Activated CD4-positive, alpha-beta T cell treated with anti-CD3 and anti-CD28 coated beads for 36 hours (primary cell): ENCODE measurements around the gene C18orf54. TPM values are rescaled to one million over a fixed set of nuclear protein-coding genes. Genes with fewer than 3 reads are reported as not detected.
"Not testable (repeated sequence)": the region's sequence is repeated elsewhere in the genome, so short reads cannot be mapped to it uniquely, and the experiment has no call there.

Source experiments
- ATAC-seq: fragments of 200-7000 bp; cut with Tn5 transposase; one replicate; pipeline ENCODE4 v1.10.0; 2021; ENCODE audit warnings: mild to moderate bottlenecking, moderate library complexity
- CTCF ChIA-PET: fragments of 350-600 bp; sonication (Branson Sonifier 250); formaldehyde crosslinking; loops from one replicate; lab custom pipeline; 2021; ENCODE audit warnings: antibody characterized with exemption; lab: Charles Lee
- POLR2A ChIA-PET: fragments of 350-600 bp; sonication (Branson Sonifier 250); formaldehyde crosslinking; loops from one replicate; lab custom pipeline; 2021; ENCODE audit warnings: antibody characterized with exemption, inconsistent platforms; lab: Charles Lee
- DNase-seq: peaks from one replicate; pipeline ENCODE4 v3.0.0-alpha.2; 2020
- H3K27ac Mint-ChIP-seq: one replicate; pipeline ENCODE4 v1.8.0; 2021; ENCODE audit warnings: mixed read lengths
- H3K27me3 Mint-ChIP-seq: one replicate; pipeline ENCODE4 v1.8.0; 2021; ENCODE audit warnings: mixed read lengths
- H3K36me3 Mint-ChIP-seq: one replicate; pipeline ENCODE4 v1.8.0; 2021; ENCODE audit warnings: low read depth, mixed read lengths
- H3K4me1 Mint-ChIP-seq: one replicate; pipeline ENCODE4 v1.8.0; 2021; ENCODE audit warnings: mixed read lengths
- H3K4me3 Mint-ChIP-seq: one replicate; pipeline ENCODE4 v1.8.0; 2021; ENCODE audit warnings: mild to moderate bottlenecking, moderate library complexity, mixed read lengths
- H3K9me3 Mint-ChIP-seq: one replicate; pipeline ENCODE4 v1.8.0; 2021; ENCODE audit warnings: low read depth, mixed read lengths
- intact Hi-C, 2 experiments: fragments of 100-400 bp; cut with DNase I in 1 of 2; cut with micrococcal nuclease in 1 of 2; formaldehyde crosslinking; loops; one replicate each; pipeline versions ENCODE4 v1.14.2 to v1.15.1; 2022 to 2024; cut with DNase I, micrococcal nuclease
- total RNA-seq, 2 experiments: library from RNA; stranded (reverse); gene quantifications; one replicate each; pipeline ENCODE4 v1.2.3, GENCODE V29; 2021

Gene C18orf54
- total RNA-seq, 2 experiments from 2014 or later = 8.5 to 9.9 TPM

DNA sequence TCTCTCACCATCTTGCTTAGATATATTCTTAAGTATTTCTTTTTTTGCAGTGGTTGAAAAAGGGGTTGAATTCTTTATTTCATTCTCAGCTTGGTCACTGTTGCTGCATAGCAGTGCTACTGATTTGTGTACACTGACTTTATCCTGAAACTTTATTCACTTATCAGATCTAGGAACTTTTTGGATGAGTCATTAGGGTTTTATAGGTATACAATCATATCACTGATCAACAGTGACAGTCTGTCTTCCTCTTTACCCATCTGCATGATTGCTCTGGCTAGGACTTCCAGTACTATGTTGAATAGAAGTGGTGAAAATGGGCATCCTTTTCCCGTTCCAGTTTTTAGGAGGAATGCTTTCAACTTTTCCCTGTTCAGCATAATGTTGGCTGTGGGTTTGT lies 6.5 kb upstream of the C18orf54 start:
- no peaks in the 10 kb centered on the region for H3K4me1 Mint-ChIP-seq
- intact Hi-C loops = no loop called here
- CTCF ChIA-PET = interaction anchor here (1.9 kb wide), 1 partner anchor 13 kb away, joined by 6 read pairs; no protein-coding TSS in a partner anchor
- H3K36me3 Mint-ChIP-seq = no peaks in the 10 kb centered on the region
- ATAC-seq = no peak
- H3K4me3 Mint-ChIP-seq = no peak overlapping the region
- no peaks in the 10 kb centered on the region for H3K9me3 Mint-ChIP-seq
- POLR2A ChIA-PET = no interaction called here
- no peak overlapping the region for H3K27ac Mint-ChIP-seq
- DNase-seq = no peak
- peaks cover 7% of the 10 kb centered on the region for H3K27me3 Mint-ChIP-seq

DNA sequence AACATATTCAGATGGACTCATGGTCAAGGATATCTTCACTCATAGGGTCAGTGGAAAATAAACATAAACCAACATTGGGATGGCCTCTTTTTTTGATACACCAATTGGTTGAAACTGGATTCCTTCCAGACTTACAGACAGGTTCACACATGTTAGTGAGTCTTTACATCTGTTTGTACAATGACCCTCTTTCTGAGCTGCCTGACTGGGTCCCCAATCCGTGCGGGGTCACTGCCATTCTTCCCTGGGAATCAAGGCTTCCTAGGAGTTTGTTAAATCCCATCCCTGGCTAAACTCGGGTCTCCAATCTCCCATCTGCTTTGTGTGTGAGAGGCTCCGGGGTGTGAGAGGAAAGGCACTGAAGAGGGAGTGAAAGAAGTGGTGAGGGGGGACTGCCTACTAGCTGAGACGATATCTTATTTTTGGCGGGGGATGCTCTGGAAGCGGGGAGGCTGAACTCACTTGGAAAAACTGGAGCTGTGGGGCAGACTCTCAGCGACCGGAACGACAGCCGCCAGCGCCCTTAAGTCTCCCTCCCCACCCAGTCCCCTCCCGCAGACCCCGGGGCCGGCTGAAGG lies 535 bp upstream of the C18orf54 start:
- POLR2A ChIA-PET = interaction anchor here (0.7 to 1.7 kb wide), 5 partner anchors 9 to 134 kb away, joined by 3 to 13 read pairs (median 5); partner anchors contain the start of gene MBD2
- Mint-ChIP-seq H3K9me3 (no peaks in the 10 kb centered on the region), H3K27ac (peak overlapping the region; percentile 97), H3K4me3 (peak overlapping the region; percentile 99), H3K27me3 (peaks cover 5% of the 10 kb centered on the region), H3K4me1 (peaks cover 16% of the 10 kb centered on the region), H3K36me3 (peaks cover 19% of the 10 kb centered on the region)
- DNase-seq (no peak), ATAC-seq (peak; percentile 41)
- intact Hi-C loops = loop anchor here (1.0 to 5.0 kb wide), 7 partner anchors 72 to 589 kb away; partner anchors contain the start of genes MBD2 (in 1 of the 2) and POLI (in 1 of the 2)
- CTCF ChIA-PET = interaction anchor here (0.6 to 3.2 kb wide), 16 partner anchors 11 to 735 kb away, joined by 3 to 16 read pairs (median 4); no protein-coding TSS in a partner anchor

DNA sequence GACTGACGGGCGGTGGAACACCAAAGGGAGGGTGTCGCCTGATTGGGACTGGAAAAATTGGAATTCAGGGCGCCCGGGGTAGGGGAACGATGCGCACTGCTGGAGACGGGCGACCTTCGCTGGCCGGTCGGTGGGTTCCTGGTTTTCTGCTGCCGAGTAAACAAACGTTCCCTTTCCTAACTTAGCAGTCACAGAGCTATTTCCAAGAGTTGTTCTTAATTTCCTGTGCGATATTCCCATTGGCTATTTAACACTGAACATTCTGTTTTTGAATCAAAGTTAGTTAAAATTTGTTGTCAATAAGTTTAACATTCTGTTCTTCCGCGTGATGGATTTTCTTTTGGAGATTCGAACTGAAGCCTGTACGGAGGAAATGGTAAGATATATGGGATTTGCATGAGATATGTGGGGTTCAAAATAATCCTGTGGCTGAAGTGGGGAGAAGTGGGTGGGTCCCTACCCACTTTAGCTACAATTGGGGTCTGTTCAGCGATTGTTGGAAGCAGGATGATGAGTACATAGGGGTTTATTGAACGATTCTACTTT lies 862 bp downstream of the C18orf54 start:
- H3K27me3 Mint-ChIP-seq = peaks cover 4% of the 10 kb centered on the region
- peaks cover 16% of the 10 kb centered on the region for H3K4me1 Mint-ChIP-seq
- peak overlapping the region; percentile 99 for H3K4me3 Mint-ChIP-seq
- DNase-seq = no peak
- peaks cover 19% of the 10 kb centered on the region for H3K36me3 Mint-ChIP-seq
- no peak for ATAC-seq
- ChIA-PET POLR2A (interaction anchor here (0.7 to 1.7 kb wide), 5 partner anchors 88 to 207 kb away, joined by 3 to 13 read pairs (median 3); partner anchors contain the start of gene MBD2), CTCF (interaction anchor here (0.6 to 3.2 kb wide), 9 partner anchors 28 to 474 kb away, joined by 3 to 13 read pairs (median 4); no protein-coding TSS in a partner anchor)
- H3K27ac Mint-ChIP-seq = peak overlapping the region; percentile 97
- no peaks in the 10 kb centered on the region for H3K9me3 Mint-ChIP-seq
- intact Hi-C loops = loop anchor here (1.0 to 5.0 kb wide), 3 partner anchors 89 to 211 kb away; partner anchors contain the start of gene POLI (in 1 of the 2)

DNA sequence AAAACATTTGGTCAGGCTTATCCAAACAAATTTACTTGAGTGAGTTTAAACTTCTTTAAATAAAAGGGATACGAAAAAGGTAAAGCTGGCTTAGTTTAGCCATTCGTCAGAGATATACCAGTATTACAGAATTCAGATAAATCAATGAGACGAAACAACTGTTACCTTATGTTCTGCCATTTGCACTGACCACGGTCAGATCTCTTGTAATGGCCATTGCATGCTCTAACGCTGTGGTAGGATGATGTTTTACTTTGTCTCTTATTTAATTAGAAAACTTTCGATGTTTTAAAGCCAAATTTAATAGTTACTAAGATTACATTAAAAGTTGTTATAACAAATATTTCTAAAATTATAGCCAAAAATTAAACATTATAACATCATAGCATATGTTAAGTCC lies 1.5 kb downstream of the C18orf54 start:
- H3K4me3 Mint-ChIP-seq = peak overlapping the region; percentile 99
- H3K27ac Mint-ChIP-seq = no peak overlapping the region
- peaks cover 16% of the 10 kb centered on the region for H3K4me1 Mint-ChIP-seq
- peaks cover 4% of the 10 kb centered on the region for H3K27me3 Mint-ChIP-seq
- ChIA-PET POLR2A (interaction anchor here (0.8 kb wide), 1 partner anchor 208 kb away, joined by 3 read pairs; no protein-coding TSS in a partner anchor), CTCF (interaction anchor here (3.2 kb wide), 1 partner anchor 33 kb away, joined by 13 read pairs; no protein-coding TSS in a partner anchor)
- ATAC-seq (no peak), DNase-seq (no peak)
- H3K9me3 Mint-ChIP-seq = no peaks in the 10 kb centered on the region
- H3K36me3 Mint-ChIP-seq = peaks cover 19% of the 10 kb centered on the region
- intact Hi-C loops = loop anchor here in 1 of 2 experiments (5.0 kb wide), 1 partner anchor 212 kb away; no protein-coding TSS in a partner anchor

DNA sequence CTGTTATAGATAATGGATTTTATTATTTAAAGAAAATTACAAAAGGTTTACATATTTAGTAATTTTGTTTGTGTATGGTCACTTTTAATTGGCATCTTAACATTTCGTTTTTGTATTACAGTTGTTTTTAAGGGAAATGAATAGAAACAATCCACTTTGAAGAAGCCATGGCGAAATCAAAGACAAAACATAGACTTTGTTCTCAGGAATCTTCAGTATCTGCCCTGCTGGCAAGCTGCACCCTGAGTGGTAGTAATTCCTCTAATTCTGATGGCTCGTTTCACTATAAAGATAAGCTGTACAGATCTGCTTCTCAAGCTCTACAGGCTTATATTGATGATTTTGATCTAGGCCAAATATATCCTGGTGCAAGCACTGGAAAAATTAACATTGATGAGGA lies 2.7 kb downstream of the C18orf54 start:
- intact Hi-C loops = no loop called here
- Mint-ChIP-seq H3K4me1 (peaks cover 16% of the 10 kb centered on the region), H3K36me3 (peaks cover 19% of the 10 kb centered on the region), H3K27ac (no peak overlapping the region), H3K27me3 (peaks cover 4% of the 10 kb centered on the region), H3K4me3 (no peak overlapping the region), H3K9me3 (no peaks in the 10 kb centered on the region)
- POLR2A ChIA-PET = no interaction called here
- CTCF ChIA-PET = no interaction called here
- ATAC-seq (no peak), DNase-seq (no peak)

DNA sequence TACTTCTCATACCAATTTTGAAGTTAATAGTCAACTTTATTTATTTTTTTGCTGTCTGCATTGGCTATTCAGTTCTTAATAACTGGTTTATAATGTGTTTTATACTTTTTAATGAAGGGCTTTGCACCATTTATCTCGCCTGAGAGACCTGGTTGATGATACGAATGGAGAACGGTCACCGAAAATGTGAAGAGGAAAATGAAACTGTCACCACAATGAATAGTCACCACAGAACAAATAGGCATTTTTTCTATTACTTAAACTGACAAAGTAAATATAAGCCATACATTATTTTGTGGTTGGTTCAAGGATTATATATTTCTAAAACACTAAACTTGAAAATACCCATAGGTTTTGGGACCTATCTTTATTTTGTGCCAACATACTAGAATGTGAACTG lies 20.4 kb downstream of the C18orf54 start:
- Mint-ChIP-seq H3K27me3 (no peaks in the 10 kb centered on the region), H3K36me3 (peaks cover 6% of the 10 kb centered on the region), H3K4me1 (no peaks in the 10 kb centered on the region), H3K9me3 (no peaks in the 10 kb centered on the region), H3K27ac (no peak overlapping the region), H3K4me3 (no peak overlapping the region)
- ATAC-seq (no peak), DNase-seq (no peak)
- ChIA-PET POLR2A (no interaction called here), CTCF (interaction anchor here (1.1 kb wide), 1 partner anchor 258 kb away, joined by 4 read pairs; no protein-coding TSS in a partner anchor)
- intact Hi-C loops = no loop called here

DNA sequence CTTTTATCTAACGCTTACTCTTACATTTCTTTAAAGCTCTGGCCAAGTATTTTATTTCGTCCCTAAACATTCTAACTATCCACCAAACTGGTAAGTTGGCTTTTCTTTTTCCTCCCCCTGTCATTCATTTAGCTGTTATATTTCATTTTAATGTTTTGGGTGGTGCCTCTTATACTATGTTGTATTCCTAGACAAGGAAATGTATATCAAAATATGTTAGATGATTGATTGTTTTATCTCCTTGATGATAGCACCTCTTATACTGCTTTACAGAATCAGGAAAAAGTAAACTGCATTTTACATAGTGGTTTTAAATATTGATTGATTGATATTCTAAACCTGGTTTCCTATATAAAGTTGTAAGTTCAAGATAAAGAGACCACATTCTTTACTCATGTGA lies 23.9 kb downstream of the C18orf54 start:
- intact Hi-C loops = no loop called here
- Mint-ChIP-seq H3K4me1 (no peaks in the 10 kb centered on the region), H3K27me3 (no peaks in the 10 kb centered on the region), H3K27ac (no peak overlapping the region), H3K9me3 (peaks cover 1% of the 10 kb centered on the region), H3K36me3 (peaks cover 2% of the 10 kb centered on the region), H3K4me3 (no peak overlapping the region)
- POLR2A ChIA-PET = no interaction called here
- DNase-seq (no peak), ATAC-seq (no peak)
- CTCF ChIA-PET = interaction anchor here (0.7 to 1.6 kb wide), 2 partner anchors 11 to 281 kb away, joined by 3 to 4 read pairs; no protein-coding TSS in a partner anchor

DNA sequence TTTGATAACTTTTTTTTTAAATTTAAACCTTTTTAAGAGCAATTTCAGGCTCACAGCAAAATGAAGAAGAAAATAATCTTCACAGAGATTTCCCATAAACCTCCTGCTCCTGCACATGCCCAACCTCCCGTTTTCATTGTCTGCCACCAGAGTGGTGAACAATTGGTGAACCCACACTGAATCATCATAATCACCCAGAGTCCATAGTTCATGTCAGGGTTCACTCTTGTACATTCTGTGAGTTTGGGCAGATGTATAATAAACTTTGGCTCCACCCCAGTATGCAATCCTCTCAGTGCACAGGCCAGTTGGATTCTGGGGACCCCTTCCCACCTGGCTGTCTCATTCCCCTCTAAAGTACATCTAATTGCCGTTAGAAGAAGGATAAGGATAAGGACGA lies 24.4 kb downstream of the C18orf54 start:
- Mint-ChIP-seq H3K27me3 (no peaks in the 10 kb centered on the region), H3K36me3 (peaks cover 2% of the 10 kb centered on the region), H3K4me3 (no peak overlapping the region), H3K9me3 (peaks cover 1% of the 10 kb centered on the region), H3K27ac (no peak overlapping the region), H3K4me1 (no peaks in the 10 kb centered on the region)
- intact Hi-C loops = no loop called here
- ChIA-PET CTCF (interaction anchor here (0.7 to 1.6 kb wide), 2 partner anchors 11 to 281 kb away, joined by 3 to 4 read pairs; no protein-coding TSS in a partner anchor), POLR2A (no interaction called here)
- ATAC-seq (no peak), DNase-seq (no peak)

DNA sequence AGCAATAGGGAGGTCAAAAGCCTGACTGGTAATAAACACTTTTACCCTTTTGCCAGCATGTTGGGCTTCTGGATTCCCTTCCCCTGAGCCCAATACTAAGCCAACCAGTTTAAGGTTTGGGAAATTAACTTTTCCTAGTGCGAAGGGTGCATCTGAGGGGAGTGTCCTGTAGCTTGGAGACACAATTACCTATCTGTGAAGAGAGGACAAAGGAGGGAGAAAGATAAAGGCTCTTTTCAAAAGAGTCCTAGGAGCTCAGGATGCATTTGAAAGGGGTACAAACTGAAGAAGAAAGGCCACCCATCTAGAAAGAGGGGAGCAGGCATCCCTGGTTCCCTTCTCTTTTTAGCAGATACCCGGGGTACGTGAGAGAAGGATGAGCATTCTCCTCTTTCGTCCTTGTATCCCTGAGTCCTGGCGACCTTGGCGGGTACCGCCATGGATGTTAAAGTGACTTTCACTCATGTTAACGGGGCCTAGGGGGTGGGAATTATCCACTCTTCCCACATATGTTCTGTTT lies 25.1 kb downstream of the C18orf54 start:
- ATAC-seq = no peak
- Mint-ChIP-seq H3K4me1 (no peaks in the 10 kb centered on the region), H3K9me3 (peaks cover 1% of the 10 kb centered on the region), H3K4me3 (no peak overlapping the region), H3K36me3 (peaks cover 2% of the 10 kb centered on the region), H3K27ac (no peak overlapping the region), H3K27me3 (no peaks in the 10 kb centered on the region)
- POLR2A ChIA-PET = no interaction called here
- intact Hi-C loops = no loop called here
- CTCF ChIA-PET = interaction anchor here (1.6 kb wide), 1 partner anchor 12 kb away, joined by 4 read pairs; no protein-coding TSS in a partner anchor
- DNase-seq = no peak

DNA sequence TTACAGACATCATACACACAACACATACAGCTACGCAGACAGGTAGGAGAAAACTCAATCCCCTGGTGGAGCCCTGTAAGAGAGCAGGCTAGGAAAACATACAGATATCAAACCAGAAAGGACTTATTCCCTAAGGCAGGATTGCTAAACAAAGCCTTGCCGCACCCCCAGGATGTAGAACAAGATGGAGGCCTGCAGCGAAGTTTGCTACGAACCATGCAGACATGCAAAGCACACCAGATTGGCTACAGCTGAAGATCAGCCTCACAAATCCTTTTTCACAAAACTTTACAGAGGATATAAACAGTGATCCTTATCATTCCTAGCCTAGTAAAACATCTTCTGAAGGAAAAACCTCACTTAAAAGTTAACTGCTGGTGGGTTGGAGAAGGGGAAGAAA lies 28.3 kb downstream of the C18orf54 start:
- no peak for DNase-seq
- Mint-ChIP-seq H3K4me3 (no peak overlapping the region), H3K27ac (no peak overlapping the region), H3K4me1 (peaks cover 6% of the 10 kb centered on the region), H3K27me3 (peaks cover 4% of the 10 kb centered on the region), H3K9me3 (peaks cover 1% of the 10 kb centered on the region), H3K36me3 (no peaks in the 10 kb centered on the region)
- ChIA-PET CTCF (interaction anchor here (0.6 to 1.0 kb wide), 4 partner anchors 28 to 285 kb away, joined by 3 to 4 read pairs (median 4); partner anchors contain the start of genes C18orf54 and STARD6), POLR2A (no interaction called here)
- ATAC-seq = no peak
- intact Hi-C loops = no loop called here

DNA sequence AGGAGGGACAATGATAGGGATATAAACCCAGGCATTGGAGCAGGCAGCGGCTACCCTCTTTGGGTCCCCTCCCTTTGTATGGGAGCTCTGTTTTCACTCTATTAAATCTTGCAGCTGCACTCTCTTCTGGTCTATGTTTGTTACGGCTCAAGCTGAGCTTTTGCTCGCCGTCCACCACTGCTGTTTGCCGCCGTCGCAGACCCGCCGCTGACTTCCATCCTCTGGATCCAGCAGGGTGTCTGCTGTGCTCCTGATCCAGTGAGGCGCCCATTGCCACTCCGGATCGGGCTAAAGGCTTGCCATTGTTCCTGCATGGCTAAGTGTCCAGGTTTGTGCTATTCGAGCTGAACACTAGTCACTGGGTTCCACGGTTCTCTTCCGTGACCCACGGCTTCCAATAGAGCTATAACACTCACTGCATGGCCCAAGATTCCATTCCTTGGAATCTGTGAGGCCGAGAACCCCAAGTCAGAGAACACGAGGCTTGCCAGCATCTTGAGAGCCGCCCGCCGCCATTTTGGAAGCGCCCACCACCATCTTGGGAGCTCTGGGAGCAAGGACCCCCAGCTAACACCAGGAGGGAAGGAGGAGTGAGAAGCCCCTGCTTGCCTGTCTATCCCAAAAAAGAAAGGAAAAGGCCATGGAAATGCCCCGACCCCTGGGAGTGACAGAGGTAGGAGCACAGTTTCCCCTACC lies 29.2 kb downstream of the C18orf54 start:
- CTCF ChIA-PET = interaction anchor here (0.8 to 1.0 kb wide), 3 partner anchors 29 to 284 kb away, joined by 3 to 4 read pairs (median 4); partner anchors contain the start of genes C18orf54 and STARD6
- POLR2A ChIA-PET = not testable (repeated sequence)

More for the DNA sequence above, 29.2 kb downstream of the C18orf54 start:
- H3K9me3 Mint-ChIP-seq, H3K4me3 Mint-ChIP-seq, H3K36me3 Mint-ChIP-seq, ATAC-seq, H3K4me1 Mint-ChIP-seq, H3K27ac Mint-ChIP-seq, intact Hi-C loops, H3K27me3 Mint-ChIP-seq, DNase-seq: not testable (repeated sequence)
